IPS-15b (cell line): ENCODE measurements around the gene DNAI2.

Source experiments
- H3K27me3 ChIP-seq: one replicate; pipeline ENCODE4 v1.6.1; 2013; ENCODE audit warnings: low read length; ENCODE audit not compliant: control insufficient read depth, insufficient read depth
- H3K36me3 ChIP-seq: one replicate; pipeline ENCODE4 v1.6.1; 2013; ENCODE audit warnings: low read length; ENCODE audit not compliant: control insufficient read depth, insufficient read depth
- H3K4me1 ChIP-seq: one replicate; pipeline ENCODE4 v1.6.1; 2013; ENCODE audit warnings: mild to moderate bottlenecking, low read length; ENCODE audit not compliant: control insufficient read depth, insufficient read depth
- H3K4me3 ChIP-seq: one replicate; pipeline ENCODE4 v1.5.1; 2013; ENCODE audit warnings: low read depth, low read length
- H3K9ac ChIP-seq: one replicate; pipeline ENCODE4 v1.6.1; 2013; ENCODE audit warnings: low read depth, mild to moderate bottlenecking, low read length
- H3K9me3 ChIP-seq: one replicate; pipeline ENCODE4 v1.6.1; 2013; ENCODE audit warnings: mild to moderate bottlenecking, low read length; ENCODE audit not compliant: control insufficient read depth, insufficient read depth

The DNAI2 gene

DNA sequence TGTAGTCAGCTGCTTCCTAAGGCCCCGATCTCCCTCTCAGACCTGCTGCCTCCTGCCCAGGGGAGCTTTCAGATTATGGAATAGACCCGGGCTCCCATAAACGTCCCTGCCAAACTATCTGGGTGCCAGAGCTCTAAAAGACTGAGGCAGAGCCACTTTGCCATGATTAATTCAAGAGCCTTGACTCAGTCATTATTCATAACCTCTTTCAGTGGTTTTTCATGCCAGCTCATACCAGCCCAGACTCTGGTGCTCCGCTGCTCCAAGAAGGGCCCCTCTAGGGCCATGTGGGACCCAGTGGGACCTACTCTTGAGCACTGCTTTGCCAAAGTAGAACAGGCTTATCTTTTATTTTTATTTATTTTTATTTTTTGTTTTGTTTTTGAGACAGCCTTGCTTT is 23.9 kb downstream of the DNAI2 start:
- Histone ChIP-seq H3K9ac (no peak overlapping the region), H3K27me3 (no peaks in the 10 kb centered on the region), H3K9me3 (no peaks in the 10 kb centered on the region), H3K36me3 (no peaks in the 10 kb centered on the region), H3K4me1 (no peaks in the 10 kb centered on the region), H3K4me3 (no peak overlapping the region)

- Histone ChIP-seq H3K36me3 (no peaks in the 10 kb centered on the region), H3K4me1 (no peaks in the 10 kb centered on the region)
Observed at GRCh38 chr17:74298778-74299177, 24.7 kb downstream of the DNAI2 start.

DNA sequence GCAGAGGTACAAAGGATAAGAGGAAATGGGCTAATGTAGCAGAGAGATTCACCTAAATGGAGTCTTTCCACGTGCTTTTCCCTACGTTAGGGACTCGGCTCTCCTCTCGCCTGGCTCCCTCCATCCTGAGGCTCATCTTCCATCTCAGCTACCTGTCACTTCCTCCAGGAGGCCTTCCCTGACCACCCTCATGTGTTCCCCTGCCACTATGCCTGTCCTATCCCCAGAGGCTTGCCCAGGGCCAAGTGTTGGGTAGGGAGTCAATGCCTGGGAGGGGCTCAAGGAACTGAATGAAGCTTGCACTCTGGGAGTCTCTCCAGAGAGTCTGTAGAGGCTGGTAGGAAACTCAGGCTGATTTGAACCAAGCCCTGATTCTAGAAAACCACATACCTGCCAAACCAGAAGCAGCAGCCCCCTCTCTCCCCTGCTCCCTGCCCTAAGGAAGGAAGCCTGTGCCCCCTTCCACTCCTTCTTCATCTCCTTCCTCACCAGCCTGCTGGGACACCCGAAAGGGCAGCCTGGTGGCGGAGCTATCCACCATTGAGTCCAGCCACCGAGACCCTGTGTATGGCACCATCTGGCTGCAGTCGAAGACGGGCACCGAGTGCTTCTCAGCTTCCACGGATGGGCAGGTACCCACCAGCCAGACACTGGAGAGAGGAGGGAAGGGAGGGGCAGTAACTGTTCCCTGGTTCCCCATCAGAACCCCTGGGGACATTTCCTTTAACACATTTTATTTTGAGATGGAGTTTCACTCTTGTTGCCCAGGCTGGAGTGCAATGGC is 25.4 kb downstream of the DNAI2 start:
- Histone ChIP-seq H3K4me1 (no peaks in the 10 kb centered on the region), H3K36me3 (no peaks in the 10 kb centered on the region), H3K4me3 (no peak overlapping the region), H3K9me3 (no peaks in the 10 kb centered on the region), H3K27me3 (no peaks in the 10 kb centered on the region), H3K9ac (no peak overlapping the region)

More at GRCh38 chr17:74298778-74299177, 24.7 kb downstream of the DNAI2 start:
- Histone ChIP-seq H3K27me3 (no peaks in the 10 kb centered on the region), H3K9me3 (no peaks in the 10 kb centered on the region), H3K9ac (no peak overlapping the region), H3K4me3 (no peak overlapping the region)

- H3K4me1 ChIP-seq = no peaks in the 10 kb centered on the region
- no peaks in the 10 kb centered on the region for H3K36me3 ChIP-seq
- no peak overlapping the region for H3K4me3 ChIP-seq
- H3K9ac ChIP-seq = no peak overlapping the region
- H3K27me3 ChIP-seq = no peaks in the 10 kb centered on the region
- H3K9me3 ChIP-seq = no peaks in the 10 kb centered on the region
Observed at GRCh38 chr17:74303305-74303704, 29.3 kb downstream of the DNAI2 start.

DNA sequence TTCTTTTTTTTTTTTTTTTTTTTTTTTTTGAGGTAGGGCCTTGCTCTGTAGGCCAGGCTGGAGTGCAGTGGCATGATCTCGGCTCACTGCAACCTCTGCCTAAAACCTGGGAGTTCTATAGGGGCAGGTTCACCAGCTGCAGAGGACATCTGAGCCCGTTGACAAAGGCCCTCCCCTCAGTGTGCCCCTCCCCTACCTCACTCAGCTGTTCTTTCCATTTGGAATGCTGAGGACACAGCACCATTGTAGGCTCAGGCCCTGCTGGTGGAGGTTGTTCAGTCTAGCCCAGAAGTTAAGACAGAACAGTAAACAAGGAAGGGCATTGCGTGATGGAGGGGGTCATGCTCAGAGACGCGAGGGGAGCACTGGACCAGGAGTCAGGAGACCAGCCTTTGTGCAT is 30.1 kb downstream of the DNAI2 start:
- no peak overlapping the region for H3K4me3 ChIP-seq
- H3K36me3 ChIP-seq = no peaks in the 10 kb centered on the region
- no peaks in the 10 kb centered on the region for H3K27me3 ChIP-seq
- H3K9me3 ChIP-seq = no peaks in the 10 kb centered on the region
- no peak overlapping the region for H3K9ac ChIP-seq
- H3K4me1 ChIP-seq = no peaks in the 10 kb centered on the region

- Histone ChIP-seq H3K4me3 (no peak overlapping the region), H3K36me3 (no peaks in the 10 kb centered on the region), H3K4me1 (no peaks in the 10 kb centered on the region), H3K9me3 (no peaks in the 10 kb centered on the region), H3K27me3 (no peaks in the 10 kb centered on the region), H3K9ac (no peak overlapping the region)
Observed at GRCh38 chr17:74305865-74306654, 32.0 kb downstream of the DNAI2 start.

DNA sequence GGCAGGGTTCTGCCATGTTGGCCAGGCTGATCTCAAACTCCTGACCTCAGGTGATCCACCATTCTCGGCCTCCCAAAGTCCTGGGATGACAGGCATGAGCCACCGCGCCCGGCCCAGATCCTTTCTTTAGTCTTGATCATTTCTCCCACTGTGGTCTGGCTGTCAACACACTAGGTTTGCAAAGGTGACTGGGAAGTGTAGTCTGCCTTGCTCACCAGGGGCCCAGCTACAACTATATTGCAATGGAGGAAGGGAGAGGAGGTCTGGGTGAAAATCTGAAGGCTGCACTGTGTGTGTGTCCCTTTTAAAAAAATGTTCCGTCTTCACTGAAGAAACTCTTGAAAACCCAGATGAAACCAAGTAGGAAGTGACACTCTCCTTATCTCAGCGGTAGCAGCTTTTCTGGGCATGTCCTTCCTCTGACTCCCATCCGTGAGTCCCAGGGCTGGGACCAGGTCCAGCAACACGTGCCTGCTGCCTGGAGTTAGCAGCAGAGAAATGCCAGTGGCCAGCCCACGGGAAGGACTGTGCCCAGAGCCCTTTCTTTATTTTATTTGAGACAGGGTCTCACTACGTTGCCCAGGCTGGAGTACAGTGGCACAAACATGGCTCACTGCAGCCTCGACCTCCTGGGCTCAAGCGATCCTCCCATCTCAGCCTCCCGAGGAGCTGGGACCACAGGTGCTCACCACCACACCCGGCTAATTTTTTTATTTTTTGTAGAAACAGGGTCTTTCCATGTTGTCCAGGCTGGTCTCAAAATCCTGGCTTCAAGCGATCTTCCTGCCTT is 34.1 kb downstream of the DNAI2 start:
- Histone ChIP-seq H3K4me3 (no peak overlapping the region), H3K36me3 (no peaks in the 10 kb centered on the region), H3K9ac (no peak overlapping the region), H3K4me1 (no peaks in the 10 kb centered on the region), H3K9me3 (no peaks in the 10 kb centered on the region), H3K27me3 (no peaks in the 10 kb centered on the region)

DNA sequence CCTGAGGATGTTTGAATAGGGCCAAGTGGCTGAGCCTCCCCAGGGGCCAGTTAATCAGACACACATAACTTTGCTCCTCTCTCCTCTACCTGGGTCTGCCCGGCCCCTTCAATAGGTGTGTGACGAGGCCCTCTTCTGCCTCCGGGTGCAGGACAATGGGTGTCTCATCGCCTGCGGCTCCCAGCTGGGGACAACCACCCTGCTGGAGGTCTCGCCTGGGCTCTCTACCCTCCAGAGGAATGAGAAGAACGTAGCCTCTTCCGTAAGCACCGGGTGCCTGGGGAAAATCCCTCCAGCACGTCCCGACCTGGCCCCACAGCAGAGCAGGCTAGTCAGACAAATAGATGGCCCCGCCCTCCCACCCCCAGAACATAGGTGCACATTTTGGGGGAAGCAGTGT is 35.9 kb downstream of the DNAI2 start:
- Histone ChIP-seq H3K36me3 (no peaks in the 10 kb centered on the region), H3K4me3 (no peak overlapping the region), H3K9ac (no peak overlapping the region)

GRCh38 chr17:74314877-74315276 is 40.8 kb downstream of the DNAI2 start:
- H3K36me3 ChIP-seq = no peaks in the 10 kb centered on the region
- H3K9ac ChIP-seq = no peak overlapping the region
- no peaks in the 10 kb centered on the region for H3K27me3 ChIP-seq
- no peaks in the 10 kb centered on the region for H3K9me3 ChIP-seq
- H3K4me3 ChIP-seq = no peak overlapping the region
- no peaks in the 10 kb centered on the region for H3K4me1 ChIP-seq

More for the DNA sequence above, 35.9 kb downstream of the DNAI2 start:
- no peaks in the 10 kb centered on the region for H3K9me3 ChIP-seq
- H3K27me3 ChIP-seq = no peaks in the 10 kb centered on the region
- no peaks in the 10 kb centered on the region for H3K4me1 ChIP-seq

- H3K4me1 ChIP-seq = no peaks in the 10 kb centered on the region
- H3K4me3 ChIP-seq = no peak overlapping the region
- no peaks in the 10 kb centered on the region for H3K27me3 ChIP-seq
- H3K36me3 ChIP-seq = no peaks in the 10 kb centered on the region
- H3K9ac ChIP-seq = no peak overlapping the region
- no peaks in the 10 kb centered on the region for H3K9me3 ChIP-seq
Observed at GRCh38 chr17:74316220-74316619, 42.2 kb downstream of the DNAI2 start.

- Histone ChIP-seq H3K27me3 (no peaks in the 10 kb centered on the region), H3K4me1 (no peaks in the 10 kb centered on the region), H3K9me3 (no peaks in the 10 kb centered on the region), H3K9ac (no peak overlapping the region), H3K36me3 (no peaks in the 10 kb centered on the region), H3K4me3 (no peak overlapping the region)
Observed at GRCh38 chr17:74317071-74317470, 43.0 kb downstream of the DNAI2 start.
